ENCODE measurements around the gene EMX1.

DNA sequence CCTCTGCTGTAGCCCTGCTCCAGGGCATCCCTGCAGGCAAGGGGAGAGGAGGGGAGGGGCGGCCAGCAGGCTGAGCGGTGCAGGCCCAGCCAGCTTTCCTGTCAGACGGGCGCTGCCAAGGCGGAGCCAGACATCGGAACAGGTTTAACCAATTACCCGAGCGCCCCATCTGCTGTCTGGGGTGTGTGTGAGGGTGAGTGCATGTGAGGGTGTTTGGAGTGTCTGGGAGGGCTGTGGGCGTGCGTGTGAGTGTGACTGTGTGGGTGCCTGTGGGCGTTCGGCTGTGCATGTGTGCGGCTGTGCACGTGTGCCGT lies 20.0 kb downstream of the EMX1 start:
- TF ChIP-seq, protein P1, sequence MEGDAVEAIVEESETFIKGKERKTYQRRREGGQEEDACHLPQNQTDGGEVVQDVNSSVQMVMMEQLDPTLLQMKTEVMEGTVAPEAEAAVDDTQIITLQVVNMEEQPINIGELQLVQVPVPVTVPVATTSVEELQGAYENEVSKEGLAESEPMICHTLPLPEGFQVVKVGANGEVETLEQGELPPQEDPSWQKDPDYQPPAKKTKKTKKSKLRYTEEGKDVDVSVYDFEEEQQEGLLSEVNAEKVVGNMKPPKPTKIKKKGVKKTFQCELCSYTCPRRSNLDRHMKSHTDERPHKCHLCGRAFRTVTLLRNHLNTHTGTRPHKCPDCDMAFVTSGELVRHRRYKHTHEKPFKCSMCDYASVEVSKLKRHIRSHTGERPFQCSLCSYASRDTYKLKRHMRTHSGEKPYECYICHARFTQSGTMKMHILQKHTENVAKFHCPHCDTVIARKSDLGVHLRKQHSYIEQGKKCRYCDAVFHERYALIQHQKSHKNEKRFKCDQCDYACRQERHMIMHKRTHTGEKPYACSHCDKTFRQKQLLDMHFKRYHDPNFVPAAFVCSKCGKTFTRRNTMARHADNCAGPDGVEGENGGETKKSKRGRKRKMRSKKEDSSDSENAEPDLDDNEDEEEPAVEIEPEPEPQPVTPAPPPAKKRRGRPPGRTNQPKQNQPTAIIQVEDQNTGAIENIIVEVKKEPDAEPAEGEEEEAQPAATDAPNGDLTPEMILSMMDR (IDR thresholded peaks at IDR 0.05): no peak
- TF ChIP-seq POLR2A (IDR thresholded peaks at IDR 0.05): no peak

Data from esophagus squamous epithelium (tissue), 4 donors.